SJSA1 (cell line): ENCODE data around the gene UBAC1. TPM values are rescaled to one million over a fixed set of nuclear protein-coding genes. Genes with fewer than 3 reads are reported as not detected.
"Not testable (repeated sequence)": the region's sequence is repeated elsewhere in the genome, so short reads cannot be mapped to it uniquely, and the experiment has no call there.

Source experiments
- DNase-seq, 2 experiments: peaks; one replicate each; pipeline ENCODE4 v3.0.0-alpha.2; 2015 to 2020; ENCODE audit warnings: low spot score in 2 of 2, low read depth in 1 of 2
- H3K27ac ChIP-seq: fragments of 250-450 bp; sonication (Bioruptor Pico); 2 replicates; pipeline ENCODE4 v1.5.1; 2020; ENCODE audit warnings: mild to moderate bottlenecking, moderate library complexity
- H3K27me3 ChIP-seq: fragments of 250-450 bp; sonication (Bioruptor Pico); replicated peaks from 2 replicates; pipeline ENCODE4 v1.5.1; 2020; ENCODE audit warnings: mild to moderate bottlenecking, moderate library complexity
- H3K36me3 ChIP-seq: fragments of 250-450 bp; sonication (Bioruptor Pico); 2 replicates; pipeline ENCODE4 v1.5.1; 2020; ENCODE audit warnings: mild to moderate bottlenecking
- H3K4me1 ChIP-seq: fragments of 250-450 bp; sonication (Bioruptor Pico); replicated peaks from 2 replicates; pipeline ENCODE4 v1.6.1; 2021; ENCODE audit warnings: mild to moderate bottlenecking
- H3K4me3 ChIP-seq: fragments of 250-450 bp; sonication (Bioruptor Pico); 2 replicates; pipeline ENCODE4 v1.5.1; 2020; ENCODE audit warnings: mild to moderate bottlenecking
- H3K9me3 ChIP-seq: fragments of 250-450 bp; sonication (Bioruptor Pico); replicated peaks from 2 replicates; pipeline ENCODE4 v1.5.1; 2020; ENCODE audit warnings: mild to moderate bottlenecking
- total RNA-seq: library from RNA; depleted of rRNA; stranded (reverse); fragments of >200 nt; shearing (Covaris generic); gene quantifications from 2 replicates; pipeline ENCODE4 v1.2.3, GENCODE V29; 2014

The UBAC1 gene
- total RNA-seq, 1 experiment from 2014 or later, result 51.6 TPM

- Histone ChIP-seq H3K27ac (no peak overlapping the region), H3K36me3 (peaks cover 9% of the 10 kb centered on the region; the same call in 1 of the 2 replicates), H3K4me1 (peaks cover 17% of the 10 kb centered on the region), H3K27me3 (no peaks in the 10 kb centered on the region), H3K4me3 (no peak overlapping the region), H3K9me3 (no peaks in the 10 kb centered on the region)
- DNase-seq, result no peak
These were observed 59.3 kb downstream of the UBAC1 start for GRCh38 chr9:135901826-135902225.

GRCh38 chr9:135901031-135901758 lies 60.0 kb downstream of the UBAC1 start:
- Histone ChIP-seq H3K27me3 (no peaks in the 10 kb centered on the region), H3K36me3 (peaks cover 9% of the 10 kb centered on the region; the same call in 1 of the 2 replicates), H3K4me3 (no peak overlapping the region), H3K9me3 (no peaks in the 10 kb centered on the region), H3K27ac (no peak overlapping the region), H3K4me1 (peaks cover 12% of the 10 kb centered on the region)
- DNase-seq, result no peak

- no peak for DNase-seq
- H3K36me3 ChIP-seq, result no peaks in the 10 kb centered on the region
- H3K9me3 ChIP-seq, result peaks cover 9% of the 10 kb centered on the region; the same call in 1 of the 2 replicates
- no peaks in the 10 kb centered on the region for H3K27me3 ChIP-seq
- no peak overlapping the region for H3K4me3 ChIP-seq
- no peaks in the 10 kb centered on the region for H3K4me1 ChIP-seq
- H3K27ac ChIP-seq, result no peak overlapping the region
These were observed 62.4 kb downstream of the UBAC1 start for GRCh38 chr9:135898634-135899407.

GRCh38 chr9:135896626-135897025 lies 64.5 kb downstream of the UBAC1 start:
- Histone ChIP-seq H3K9me3 (peaks cover 9% of the 10 kb centered on the region; the same call in 1 of the 2 replicates), H3K27ac (no peak overlapping the region), H3K4me3 (no peak overlapping the region), H3K36me3 (no peaks in the 10 kb centered on the region), H3K4me1 (no peaks in the 10 kb centered on the region), H3K27me3 (no peaks in the 10 kb centered on the region)
- DNase-seq, result no peak

- Histone ChIP-seq H3K4me1 (no peaks in the 10 kb centered on the region), H3K4me3 (no peak overlapping the region), H3K9me3 (peaks cover 9% of the 10 kb centered on the region; the same call in 1 of the 2 replicates), H3K27ac (no peak overlapping the region), H3K27me3 (no peaks in the 10 kb centered on the region), H3K36me3 (no peaks in the 10 kb centered on the region)
- DNase-seq, result no peak
These were observed 65.0 kb downstream of the UBAC1 start for GRCh38 chr9:135896205-135896604.

- DNase-seq, result no peak
- Histone ChIP-seq H3K4me1 (no peaks in the 10 kb centered on the region), H3K9me3 (peaks cover 9% of the 10 kb centered on the region; the same call in 1 of the 2 replicates), H3K27ac (no peak overlapping the region), H3K4me3 (no peak overlapping the region), H3K27me3 (no peaks in the 10 kb centered on the region), H3K36me3 (no peaks in the 10 kb centered on the region)
These were observed 65.8 kb downstream of the UBAC1 start for GRCh38 chr9:135895202-135895848.

GRCh38 chr9:135893104-135893503 lies 68.1 kb downstream of the UBAC1 start:
- Histone ChIP-seq H3K27ac (no peak overlapping the region), H3K4me3 (no peak overlapping the region), H3K36me3 (no peaks in the 10 kb centered on the region), H3K4me1 (no peaks in the 10 kb centered on the region), H3K27me3 (no peaks in the 10 kb centered on the region), H3K9me3 (peaks cover 9% of the 10 kb centered on the region; the same call in 1 of the 2 replicates)
- DNase-seq, result no peak

GRCh38 chr9:135892327-135892726 lies 68.8 kb downstream of the UBAC1 start:
- not testable (repeated sequence) for H3K9me3 ChIP-seq, DNase-seq, H3K27me3 ChIP-seq, H3K4me3 ChIP-seq, H3K4me1 ChIP-seq, H3K36me3 ChIP-seq, H3K27ac ChIP-seq

GRCh38 chr9:135891027-135891631 lies 70.0 kb downstream of the UBAC1 start:
- Histone ChIP-seq H3K36me3 (no peaks in the 10 kb centered on the region), H3K4me1 (no peaks in the 10 kb centered on the region), H3K9me3 (peaks cover 9% of the 10 kb centered on the region; the same call in 1 of the 2 replicates), H3K27me3 (no peaks in the 10 kb centered on the region), H3K4me3 (no peak overlapping the region), H3K27ac (no peak overlapping the region)
- no peak for DNase-seq

GRCh38 chr9:135890190-135891026 lies 70.8 kb downstream of the UBAC1 start:
- no peak for DNase-seq
- Histone ChIP-seq H3K27me3 (no peaks in the 10 kb centered on the region), H3K27ac (no peak overlapping the region), H3K9me3 (peaks cover 6% of the 10 kb centered on the region; the same call in 1 of the 2 replicates), H3K4me1 (no peaks in the 10 kb centered on the region; the same call in 1 of the 2 replicates), H3K36me3 (no peaks in the 10 kb centered on the region), H3K4me3 (no peak overlapping the region)

- Histone ChIP-seq H3K4me1 (peaks cover 6% of the 10 kb centered on the region), H3K4me3 (no peak overlapping the region), H3K9me3 (0 out of 2 replicates have a peak, but pooled peaks cover under 1% of the 10 kb centered on the region), H3K36me3 (no peaks in the 10 kb centered on the region), H3K27ac (no peak overlapping the region), H3K27me3 (no peaks in the 10 kb centered on the region)
- DNase-seq, result no peak
These were observed 71.5 kb downstream of the UBAC1 start for GRCh38 chr9:135889564-135890189.

GRCh38 chr9:135888766-135889394 lies 72.3 kb downstream of the UBAC1 start:
- H3K9me3 ChIP-seq, result no peaks in the 10 kb centered on the region
- no peaks in the 10 kb centered on the region for H3K36me3 ChIP-seq
- no peak for DNase-seq
- no peaks in the 10 kb centered on the region for H3K27me3 ChIP-seq
- peaks cover 13% of the 10 kb centered on the region for H3K4me1 ChIP-seq
- H3K4me3 ChIP-seq, result no peak overlapping the region
- H3K27ac ChIP-seq, result no peak overlapping the region
